SU-DHL-6 (cell line): ENCODE data around the gene NBPF1.
"Not testable (repeated sequence)": the region's sequence is repeated elsewhere in the genome, so short reads cannot be mapped to it uniquely, and the experiment has no call there.

Experiments
- EZH2phosphoT487 ChIP-seq: fragments of 200-600 bp; sonication (generic), shearing (Covaris generic); conservative IDR thresholded peaks from 2 replicates; pipeline ENCODE4 v1.6.1; 2018; ENCODE audit warnings: mild to moderate bottlenecking, antibody characterized with exemption, low read length, moderate library complexity, mixed read lengths
- TF ChIP-seq, protein P1 (sequence below): fragments of 200-600 bp; sonication (generic); IDR thresholded peaks from one replicate; pipeline ENCODE4 v1.5.1; 2017; ENCODE audit warnings: antibody characterized with exemption, mild to moderate bottlenecking, low read length, moderate library complexity; ENCODE audit not compliant: insufficient read depth, poor library complexity, severe bottlenecking

GRCh38 chr1:16602336-16603011 lies 10.9 kb downstream of the NBPF1 start:
- TF ChIP-seq, protein P1, sequence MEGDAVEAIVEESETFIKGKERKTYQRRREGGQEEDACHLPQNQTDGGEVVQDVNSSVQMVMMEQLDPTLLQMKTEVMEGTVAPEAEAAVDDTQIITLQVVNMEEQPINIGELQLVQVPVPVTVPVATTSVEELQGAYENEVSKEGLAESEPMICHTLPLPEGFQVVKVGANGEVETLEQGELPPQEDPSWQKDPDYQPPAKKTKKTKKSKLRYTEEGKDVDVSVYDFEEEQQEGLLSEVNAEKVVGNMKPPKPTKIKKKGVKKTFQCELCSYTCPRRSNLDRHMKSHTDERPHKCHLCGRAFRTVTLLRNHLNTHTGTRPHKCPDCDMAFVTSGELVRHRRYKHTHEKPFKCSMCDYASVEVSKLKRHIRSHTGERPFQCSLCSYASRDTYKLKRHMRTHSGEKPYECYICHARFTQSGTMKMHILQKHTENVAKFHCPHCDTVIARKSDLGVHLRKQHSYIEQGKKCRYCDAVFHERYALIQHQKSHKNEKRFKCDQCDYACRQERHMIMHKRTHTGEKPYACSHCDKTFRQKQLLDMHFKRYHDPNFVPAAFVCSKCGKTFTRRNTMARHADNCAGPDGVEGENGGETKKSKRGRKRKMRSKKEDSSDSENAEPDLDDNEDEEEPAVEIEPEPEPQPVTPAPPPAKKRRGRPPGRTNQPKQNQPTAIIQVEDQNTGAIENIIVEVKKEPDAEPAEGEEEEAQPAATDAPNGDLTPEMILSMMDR, result not testable (repeated sequence)
- TF ChIP-seq EZH2phosphoT487, result not testable (repeated sequence)
